HEK293 (cell line): ENCODE results near the gene HDAC2.

Experiments used
- CTCF ChIP-seq: fragments of 450-650 bp; formaldehyde crosslinking; IDR thresholded peaks from 2 replicates; pipeline ENCODE4 v1.5.1; 2016; ENCODE audit warnings: missing biosample characterization, missing genetic modification characterization
- ZBTB1 ChIP-seq: fragments of 450-650 bp; formaldehyde crosslinking; IDR thresholded peaks from 2 replicates; pipeline ENCODE4 v1.5.1; 2016; ENCODE audit warnings: missing biosample characterization, missing genetic modification characterization
- ZBTB20 ChIP-seq: fragments of 450-650 bp; formaldehyde crosslinking; IDR thresholded peaks from 2 replicates; pipeline ENCODE4 v1.5.1; 2016; ENCODE audit warnings: missing biosample characterization, missing genetic modification characterization
- ZNF140 ChIP-seq: fragments of 450-650 bp; formaldehyde crosslinking; IDR thresholded peaks from 2 replicates; pipeline ENCODE4 v1.5.1; 2016; ENCODE audit warnings: missing biosample characterization, missing genetic modification characterization
- ZNF202 ChIP-seq: fragments of 450-650 bp; formaldehyde crosslinking; IDR thresholded peaks from 2 replicates; pipeline ENCODE4 v1.5.1; 2016; ENCODE audit warnings: missing biosample characterization, missing genetic modification characterization, borderline replicate concordance
- ZNF280D ChIP-seq: fragments of 450-650 bp; formaldehyde crosslinking; IDR thresholded peaks from 2 replicates; pipeline ENCODE4 v1.5.1; 2016; ENCODE audit warnings: missing biosample characterization, missing genetic modification characterization
- ZNF37A ChIP-seq: fragments of 450-650 bp; IDR thresholded peaks from 2 replicates; pipeline ENCODE4 v1.5.1; 2018; ENCODE audit warnings: missing biosample characterization, missing genetic modification characterization
- ZNF449 ChIP-seq: fragments of 450-650 bp; formaldehyde crosslinking; IDR thresholded peaks from 2 replicates; pipeline ENCODE4 v1.5.1; 2017; ENCODE audit warnings: missing biosample characterization, mild to moderate bottlenecking, missing genetic modification characterization, moderate library complexity
- ZNF555 ChIP-seq: fragments of 450-650 bp; formaldehyde crosslinking; conservative IDR thresholded peaks from 2 replicates; pipeline ENCODE4 v1.5.1; 2017; ENCODE audit warnings: missing biosample characterization, mild to moderate bottlenecking, missing genetic modification characterization, inconsistent platforms
- ZNF768 ChIP-seq: fragments of 450-650 bp; formaldehyde crosslinking; IDR thresholded peaks from 2 replicates; pipeline ENCODE4 v1.5.1; 2018; ENCODE audit warnings: missing biosample characterization, mild to moderate bottlenecking, missing genetic modification characterization

GRCh38 chr6:113934101-113934500 is 36.8 kb downstream of the HDAC2 start:
- TF ChIP-seq CTCF (tag by site-specific recombination) (no peak), ZNF449 (tag by site-specific recombination) (no peak), ZNF280D (no peak), ZNF140 (tag by site-specific recombination) (no peak), ZBTB1 (tag by site-specific recombination) (no peak), ZNF202 (tag by site-specific recombination) (no peak), ZNF37A (no peak), ZNF555 (tag by site-specific recombination) (no peak), ZBTB20 (tag by site-specific recombination) (no peak), ZNF768 (tag by site-specific recombination) (no peak)
